ENCODE measurements around the gene HOXC5.

GRCh38 chr12:53983568-53983949 lies 49.3 kb upstream of the HOXC5 start:
- TF ChIP-seq, protein P1, sequence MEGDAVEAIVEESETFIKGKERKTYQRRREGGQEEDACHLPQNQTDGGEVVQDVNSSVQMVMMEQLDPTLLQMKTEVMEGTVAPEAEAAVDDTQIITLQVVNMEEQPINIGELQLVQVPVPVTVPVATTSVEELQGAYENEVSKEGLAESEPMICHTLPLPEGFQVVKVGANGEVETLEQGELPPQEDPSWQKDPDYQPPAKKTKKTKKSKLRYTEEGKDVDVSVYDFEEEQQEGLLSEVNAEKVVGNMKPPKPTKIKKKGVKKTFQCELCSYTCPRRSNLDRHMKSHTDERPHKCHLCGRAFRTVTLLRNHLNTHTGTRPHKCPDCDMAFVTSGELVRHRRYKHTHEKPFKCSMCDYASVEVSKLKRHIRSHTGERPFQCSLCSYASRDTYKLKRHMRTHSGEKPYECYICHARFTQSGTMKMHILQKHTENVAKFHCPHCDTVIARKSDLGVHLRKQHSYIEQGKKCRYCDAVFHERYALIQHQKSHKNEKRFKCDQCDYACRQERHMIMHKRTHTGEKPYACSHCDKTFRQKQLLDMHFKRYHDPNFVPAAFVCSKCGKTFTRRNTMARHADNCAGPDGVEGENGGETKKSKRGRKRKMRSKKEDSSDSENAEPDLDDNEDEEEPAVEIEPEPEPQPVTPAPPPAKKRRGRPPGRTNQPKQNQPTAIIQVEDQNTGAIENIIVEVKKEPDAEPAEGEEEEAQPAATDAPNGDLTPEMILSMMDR (IDR thresholded peaks at IDR 0.05; ENCODE audit: low read length) = no peak
- peak; percentile 71 for TF ChIP-seq EZH2 (optimal IDR thresholded peaks at IDR 0.05; ENCODE audit: low read depth, low read length)
